Neural progenitor cell (in vitro differentiated cells): Measurements from ENCODE around the gene CHCHD6.

ENCODE experiments used
- CTCF ChIP-seq: fragments of 200-600 bp; sonication (generic); IDR thresholded peaks from 2 replicates; pipeline ENCODE4 v1.5.1; 2017; ENCODE audit warnings: antibody characterized with exemption, mild to moderate bottlenecking
- EZH2phosphoT487 ChIP-seq: fragments of 200-600 bp; sonication (generic); IDR thresholded peaks from 2 replicates; pipeline ENCODE4 v1.6.1; 2017; ENCODE audit warnings: antibody characterized with exemption

GRCh38 chr3:126941721-126942270, 237.8 kb downstream of the CHCHD6 start:
- TF ChIP-seq CTCF, result no peak
- no peak for TF ChIP-seq EZH2phosphoT487
